SHP77 (cell line): ENCODE measurements around the gene C22orf23.

ENCODE experiments used
- DNase-seq, 2 experiments: peaks; one replicate each; lab custom pipeline; 2025; lab: John Stamatoyannopoulos, UW

Gene C22orf23

DNA sequence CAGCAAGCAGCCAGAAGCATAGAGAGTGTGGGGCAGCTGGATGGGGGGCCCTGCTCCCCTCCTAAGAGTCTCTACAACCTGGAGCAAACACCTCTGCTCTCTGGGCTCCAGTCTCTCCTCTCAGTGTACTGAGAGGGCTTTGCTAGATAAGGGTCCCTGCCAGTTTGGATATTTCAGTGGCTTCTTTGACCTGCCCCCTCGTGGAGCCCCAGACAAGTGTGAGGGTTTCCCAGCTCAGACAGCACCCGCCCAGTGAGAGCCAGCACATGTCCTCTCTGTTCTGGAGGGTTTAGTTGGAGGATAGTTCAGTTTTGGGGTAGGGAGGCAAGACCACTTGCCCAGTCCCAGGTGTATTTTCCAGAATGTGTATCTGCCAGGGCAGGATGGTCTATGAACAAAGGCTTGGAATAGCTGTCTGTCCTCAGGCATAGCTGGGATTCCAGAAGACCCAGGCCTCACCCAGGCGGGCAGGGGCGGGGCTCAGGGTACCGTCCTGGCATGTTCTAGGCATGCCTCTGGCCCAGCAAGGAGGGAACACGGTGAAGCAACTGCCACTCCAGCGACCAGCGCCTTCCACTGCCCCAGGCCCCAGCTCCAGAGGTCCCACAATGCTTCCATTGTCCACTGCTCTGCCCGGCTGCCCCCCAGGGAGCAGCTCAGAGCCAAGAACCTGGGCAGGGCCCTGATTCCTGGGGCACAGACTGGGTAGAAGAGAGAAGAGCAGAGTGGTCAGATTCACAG lies 54.8 kb downstream of the C22orf23 start:
- DNase-seq = no peak

DNA sequence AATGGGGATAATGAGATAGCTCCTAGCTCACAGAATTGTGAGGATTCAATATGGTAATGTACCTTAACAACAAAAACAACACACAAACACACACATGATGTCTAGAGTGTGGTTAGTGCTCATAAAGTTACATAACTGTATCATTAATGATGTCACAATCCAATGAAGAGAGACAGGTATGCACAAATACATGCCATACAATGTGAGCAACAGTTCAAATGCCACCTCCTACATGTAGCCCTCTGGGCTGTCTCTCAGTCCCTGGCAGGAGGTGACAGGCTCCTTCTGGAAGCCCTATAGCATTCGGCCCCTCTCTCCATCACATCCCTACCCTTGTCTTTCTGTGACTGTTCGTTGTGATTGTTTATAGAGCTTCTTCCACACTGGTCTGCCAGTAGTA lies 55.6 kb downstream of the C22orf23 start:
- DNase-seq = no peak

DNA sequence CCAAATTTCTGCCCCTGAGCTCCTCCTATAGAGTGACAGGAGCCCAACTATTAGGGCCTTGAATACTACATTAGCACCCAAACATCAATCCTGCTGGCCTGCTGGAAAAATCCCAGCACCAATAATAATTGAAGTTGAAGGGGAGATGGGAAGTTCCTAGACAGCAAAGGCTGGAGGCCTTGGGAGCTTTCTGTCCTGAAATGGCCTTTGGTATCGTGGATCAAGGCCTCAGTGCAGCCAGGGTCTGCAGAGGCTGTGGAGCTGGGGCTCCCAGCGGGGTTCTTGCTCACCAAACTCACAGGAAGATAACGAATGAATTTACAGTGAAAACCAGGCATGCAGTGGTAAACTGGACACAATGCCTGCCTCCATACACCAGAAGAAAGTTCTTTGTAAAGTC lies 56.5 kb downstream of the C22orf23 start:
- no peak for DNase-seq

DNA sequence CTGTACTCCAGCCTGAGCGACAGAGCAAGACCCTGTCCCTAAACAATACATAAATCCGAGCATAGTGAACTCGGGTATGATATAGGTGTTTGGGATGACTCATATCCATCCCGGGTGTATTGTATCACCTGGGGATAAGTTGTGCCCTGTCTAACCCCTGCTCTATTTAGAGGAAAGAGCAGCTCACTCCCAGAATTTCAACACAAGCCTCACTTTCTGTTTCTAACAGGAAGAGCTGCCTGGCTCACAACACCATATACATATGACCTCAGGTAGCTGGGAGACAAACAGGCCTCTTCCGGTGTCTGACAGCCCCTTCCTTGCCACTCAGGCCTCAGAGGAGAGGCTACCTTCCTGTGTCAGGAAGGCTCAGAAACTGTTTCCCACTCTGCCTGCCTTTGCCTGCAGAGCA lies 57.2 kb downstream of the C22orf23 start:
- DNase-seq = peak in 1 of 2 experiments; percentile 36

DNA sequence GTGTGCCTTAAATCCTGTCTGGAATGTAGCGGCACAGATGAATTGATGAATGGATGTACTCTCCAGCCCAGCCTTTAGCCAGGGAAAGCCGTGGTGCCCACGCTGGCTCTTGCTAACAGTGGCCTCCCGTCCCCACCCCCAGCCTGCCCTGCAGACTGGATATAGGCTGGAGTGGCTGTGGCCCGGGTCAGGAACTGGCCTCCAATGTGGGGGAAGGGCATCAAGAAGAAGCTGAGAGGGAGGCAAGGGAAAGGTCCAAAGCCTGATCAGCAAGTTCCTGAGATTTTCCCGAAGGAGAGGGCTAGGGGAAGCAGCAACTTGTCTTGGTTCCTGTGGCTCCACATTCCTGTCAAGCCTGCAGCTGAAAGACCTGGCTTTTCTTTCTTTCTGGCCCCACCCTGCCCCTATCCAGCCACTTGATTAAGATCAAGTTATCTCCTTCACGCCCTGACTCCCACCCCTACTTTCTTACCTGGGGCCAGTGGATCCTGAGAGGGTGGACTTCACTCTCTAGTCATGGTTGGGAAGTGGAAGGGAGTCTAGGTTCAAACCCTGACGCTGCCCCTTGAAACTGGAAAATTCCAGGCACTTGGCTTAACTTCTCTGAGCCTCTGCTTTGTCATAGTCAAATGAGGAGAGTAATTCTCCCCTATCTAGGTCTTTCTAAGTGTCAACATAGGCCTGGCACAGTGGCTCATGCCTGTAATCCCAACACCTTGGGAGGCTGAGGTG lies 58.3 kb downstream of the C22orf23 start:
- no peak for DNase-seq

DNA sequence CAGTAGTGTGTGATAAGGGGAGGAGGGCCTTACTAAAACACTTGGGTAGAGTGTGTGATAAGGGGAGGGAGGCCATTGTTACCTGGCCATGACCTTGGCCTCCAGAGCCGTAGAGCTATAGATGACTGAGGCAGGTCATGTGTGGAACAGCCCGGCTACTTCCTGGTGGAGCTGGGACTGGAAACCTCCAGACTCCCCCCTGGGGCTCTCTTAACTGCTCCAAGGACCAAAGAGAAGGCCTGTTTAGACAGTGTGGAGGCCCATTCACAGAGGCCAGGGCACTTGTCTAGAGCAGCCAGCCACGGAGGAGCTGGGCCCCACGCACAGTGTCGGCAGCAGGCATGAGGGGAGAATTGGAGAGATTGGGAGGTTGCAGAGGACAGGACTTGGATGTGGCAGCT lies 59.8 kb downstream of the C22orf23 start:
- DNase-seq = no peak
